SK-N-SH (cell line): ENCODE measurements around the gene CIAO2A. TPM values are rescaled to one million over a fixed set of nuclear protein-coding genes. Genes with fewer than 3 reads are reported as not detected.
A peak's percentile ranks its signal among the peaks of the same experiment; 100 is the strongest.

Experiments
- CTCF ChIA-PET: fragments of 300-600, 350-600 bp; formaldehyde crosslinking; extraction: SDS; loops from one replicate; lab custom pipeline; 2021; lab: Yijun Ruan, JAX
- POLR2A ChIA-PET: fragments of 350-600 bp; sonication (Branson Sonifier 250); formaldehyde crosslinking; extraction: SDS; loops from one replicate; lab custom pipeline; 2020; ENCODE audit warnings: antibody characterized with exemption, inconsistent platforms; lab: Yijun Ruan, JAX
- DNase-seq: peaks from one replicate; pipeline ENCODE4 v3.0.0; 2012
- H2AFZ ChIP-seq: fragments of 200-600 bp; sonication (generic); 2 replicates; pipeline ENCODE4 v1.8.1; 2016; ENCODE audit warnings: antibody characterized with exemption, mild to moderate bottlenecking, low read depth
- H3F3A ChIP-seq: fragments of 200-600 bp; sonication (generic); replicated peaks from 2 replicates; pipeline ENCODE3; 2016; ENCODE audit warnings: antibody characterized with exemption, mild to moderate bottlenecking; ENCODE audit not compliant: insufficient read depth
- H3K27ac ChIP-seq, 2 experiments: fragments of 200-500 bp in 1 of 2; fragments of 200-600 bp in 1 of 2; sonication (Bioruptor generic) in 1 of 2; sonication (generic), shearing (Covaris generic) in 1 of 2; 2 replicates each; pipeline versions ENCODE4 v1.5.1 to v1.6.1; 2014 to 2016; ENCODE audit warnings: low read depth in 2 of 2, inconsistent platforms in 1 of 2, low read length in 1 of 2, mild to moderate bottlenecking in 1 of 2, mixed read lengths in 1 of 2
- H3K27me3 ChIP-seq: fragments of 200-600 bp; sonication (generic), shearing (Covaris generic); 2 replicates; pipeline ENCODE4 v1.6.1; 2016; ENCODE audit warnings: mixed run types; ENCODE audit not compliant: insufficient read depth
- H3K36me3 ChIP-seq, 2 experiments: fragments of 200-500 bp in 1 of 2; fragments of 200-600 bp in 1 of 2; sonication (Bioruptor generic) in 1 of 2; sonication (generic) in 1 of 2; replicated peaks in 1 of 2; 2 replicates each; pipeline versions ENCODE3 to v1.5.1; 2014 to 2016; ENCODE audit warnings: low read length in 1 of 2, mild to moderate bottlenecking in 1 of 2; ENCODE audit not compliant: insufficient read depth in 2 of 2, control insufficient read depth in 1 of 2
- H3K4me1 ChIP-seq, 2 experiments: fragments of 200-500 bp in 1 of 2; fragments of 200-600 bp in 1 of 2; sonication (Bioruptor generic) in 1 of 2; sonication (generic), shearing (Covaris generic) in 1 of 2; 2 replicates each; pipeline versions ENCODE4 v1.5.1 to v1.6.1; 2014 to 2016; ENCODE audit warnings: low read depth in 1 of 2, low read length in 1 of 2, mixed run types in 1 of 2; ENCODE audit not compliant: insufficient read depth in 2 of 2, control insufficient read depth in 1 of 2
- H3K4me2 ChIP-seq: fragments of 200-600 bp; sonication (generic), shearing (Covaris generic); 2 replicates; pipeline ENCODE4 v1.6.1; 2017; ENCODE audit warnings: mixed run types
- H3K4me3 ChIP-seq, 2 experiments: fragments of 200-500 bp in 1 of 2; fragments of 200-600 bp in 1 of 2; sonication (Bioruptor generic) in 1 of 2; sonication (generic), shearing (Covaris generic) in 1 of 2; 2 replicates each; pipeline versions ENCODE4 v1.5.1 to v1.8.1; 2014 to 2016; ENCODE audit warnings: low read depth in 2 of 2, inconsistent platforms in 1 of 2, low read length in 1 of 2, mild to moderate bottlenecking in 1 of 2, mixed read lengths in 1 of 2, moderate library complexity in 1 of 2
- H3K79me2 ChIP-seq: fragments of 200-600 bp; sonication (generic); 2 replicates; pipeline ENCODE4 v1.8.1; 2017; ENCODE audit warnings: mild to moderate bottlenecking; ENCODE audit not compliant: insufficient read depth
- H3K9ac ChIP-seq: fragments of 200-600 bp; sonication (generic); 2 replicates; pipeline ENCODE4 v1.6.1; 2017; ENCODE audit warnings: mixed run types
- H3K9me2 ChIP-seq: fragments of 200-600 bp; sonication (generic); 2 replicates; pipeline ENCODE4 v1.6.1; 2017; ENCODE audit warnings: mixed run types
- H3K9me3 ChIP-seq: fragments of 200-600 bp; sonication (generic); 2 replicates; pipeline ENCODE4 v1.6.1; 2017; ENCODE audit warnings: mixed run types, mild to moderate bottlenecking, moderate library complexity
- H4K20me1 ChIP-seq: fragments of 200-600 bp; sonication (generic); 2 replicates; pipeline ENCODE4 v1.6.1; 2017; ENCODE audit warnings: mild to moderate bottlenecking, mixed run types; ENCODE audit not compliant: insufficient read depth
- CHD2 ChIP-seq: fragments of 150-350 bp; IDR thresholded peaks from 2 replicates; pipeline ENCODE4 v1.6.1; 2018; ENCODE audit warnings: low read length; ENCODE audit not compliant: partially characterized antibody
- CTCF ChIP-seq: fragments of 200-600 bp; sonication (generic); IDR thresholded peaks from 2 replicates; pipeline ENCODE4 v1.6.1; 2017; ENCODE audit warnings: antibody characterized with exemption, mild to moderate bottlenecking, moderate library complexity
- GATA2 ChIP-seq: sonication (generic); formaldehyde crosslinking; IDR thresholded peaks from 2 replicates; pipeline ENCODE4 v1.5.0; 2020; ENCODE audit warnings: mild to moderate bottlenecking, missing genetic modification reagents
- RAD21 ChIP-seq: IDR thresholded peaks from 2 replicates; pipeline ENCODE4 v1.6.1; 2012; ENCODE audit warnings: mild to moderate bottlenecking, low read length
- SMC3 ChIP-seq: IDR thresholded peaks from 2 replicates; pipeline ENCODE4 v1.6.1; 2012; ENCODE audit warnings: low read depth, low read length, improper control_type of control experiment
- USF2 ChIP-seq: fragments of 150-350 bp; IDR thresholded peaks from 2 replicates; pipeline ENCODE4 v1.6.1; 2017; ENCODE audit warnings: antibody characterized with exemption, low read length, low read depth, borderline replicate concordance
- WGBS: methylation state at CpG from one replicate; pipeline ENCODE4 v1.1.6; 2017; ENCODE audit warnings: low lambda C conversion rate; 5-methylcytosine and 5-hydroxymethylcytosine counted together
- polyA plus RNA-seq, 3 experiments: library from polyadenylated mRNA; depleted of rRNA; stranded (reverse); fragments of >200 nt; gene quantifications; 2 replicates each; pipeline ENCODE4 v1.2.3, GENCODE V29; 2012

The CIAO2A gene
- polyA plus RNA-seq, 1 of the 3 experiments (the other 2 are of a cell fraction) = 65.3 TPM

- Histone ChIP-seq H3K79me2 (no peaks in the 10 kb centered on the region), H2AFZ (no peak overlapping the region), H3K9me3 (no peaks in the 10 kb centered on the region), H3F3A (no peaks in the 10 kb centered on the region), H3K9me2 (no peaks in the 10 kb centered on the region), H3K36me3 (no peaks in the 10 kb centered on the region), H3K4me1 (peaks cover 0 to 9% of the 10 kb centered on the region in 2 experiments; a peak in 1 of 4 replicates), H3K27me3 (no peaks in the 10 kb centered on the region), H3K9ac (no peak overlapping the region), H4K20me1 (no peaks in the 10 kb centered on the region), H3K4me3 (no peak overlapping the region), H3K4me2 (no peak overlapping the region), H3K27ac (no peak overlapping the region)
- CTCF ChIA-PET = interaction anchor here (0.7 to 2.2 kb wide), 4 partner anchors 19 to 582 kb away, joined by 3 to 11 read pairs (median 5); no protein-coding TSS in a partner anchor
- 66% methylated on average over 1 of the region's 1 CpG for WGBS
- DNase-seq = no peak
- no peak for TF ChIP-seq CHD2
- POLR2A ChIA-PET = interaction anchor here (0.8 kb wide), 1 partner anchor 49 kb away, joined by 3 read pairs; no protein-coding TSS in a partner anchor
Measured at GRCh38 chr15:64048781-64049460, 44.7 kb downstream of the CIAO2A start.

- Histone ChIP-seq H3K9me2 (no peaks in the 10 kb centered on the region), H3K4me1 (peaks cover 0 to 12% of the 10 kb centered on the region in 2 experiments; a peak in 1 of 4 replicates), H3K9me3 (no peaks in the 10 kb centered on the region), H3K9ac (peak within 1 kb of the TSS; percentile 52; the same call in 1 of the 2 replicates), H2AFZ (peak within 1 kb of the TSS; percentile 81; the same call in 1 of the 2 replicates), H3K27me3 (no peaks in the 10 kb centered on the region), H4K20me1 (no peaks in the 10 kb centered on the region), H3K36me3 (no peaks in the 10 kb centered on the region), H3K27ac (no peak within 1 kb of the TSS; a peak in 1 of 4 replicates), H3K4me2 (peak within 1 kb of the TSS; percentile 77), H3F3A (no peaks in the 10 kb centered on the region), H3K4me3 (peak within 1 kb of the TSS; percentile 61 to 64), H3K79me2 (no peaks in the 10 kb centered on the region)
- 46% methylated on average over 17 of the region's 50 CpGs for WGBS
- ChIA-PET CTCF (interaction anchor here (0.5 to 4.2 kb wide), 49 partner anchors 9 to 1659 kb away, joined by 3 to 34 read pairs (median 4); no protein-coding TSS in a partner anchor), POLR2A (no interaction called here)
- DNase-seq = peak; percentile 97
- TF ChIP-seq CTCF (peak; percentile 77), RAD21 (peak; percentile 50), SMC3 (peak; percentile 63), GATA2 (CRISPR knock-in tag) (peak; percentile 53), USF2 (no peak)
Measured at GRCh38 chr15:64046421-64047153, 47.1 kb downstream of the CIAO2A start, which contains the start of gene DAPK2. Gene DAPK2 (minus strand): TSS chr15:64046485. CDS start chr15:64040261, 6,224 bp downstream.
